DOHH2 (cell line): ENCODE data around the gene NPM1.

Source experiments
- EZH2phosphoT487 ChIP-seq: fragments of 200-600 bp; sonication (generic); IDR thresholded peaks from 2 replicates; pipeline ENCODE4 v1.6.1; 2017; ENCODE audit warnings: borderline replicate concordance, mild to moderate bottlenecking, antibody characterized with exemption, low read length, moderate library complexity, mixed read lengths
- TF ChIP-seq, protein P1 (sequence below): fragments of 200-600 bp; sonication (generic); IDR thresholded peaks from one replicate; pipeline ENCODE4 v1.5.1; 2014; ENCODE audit warnings: antibody characterized with exemption, mild to moderate bottlenecking, low read depth, low read length; ENCODE audit not compliant: poor library complexity, severe bottlenecking

DNA sequence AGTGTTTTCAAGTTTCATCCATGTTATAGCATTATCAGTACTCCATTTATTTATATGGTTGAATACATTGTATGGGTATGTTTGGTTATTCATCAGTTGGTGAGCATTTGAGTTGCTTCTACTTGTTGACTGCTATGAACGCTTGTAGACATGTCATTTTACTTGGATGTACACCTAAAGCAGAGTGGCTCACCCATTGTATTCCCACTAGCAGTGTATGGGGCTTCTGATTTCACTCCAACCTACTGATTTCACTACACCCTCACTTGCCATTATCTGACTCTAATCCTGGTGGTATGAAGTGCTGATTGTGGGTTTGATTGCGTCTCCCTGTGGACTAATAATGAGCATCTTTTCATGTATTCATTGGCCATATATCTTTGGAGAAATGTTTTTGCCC, 9.5 kb downstream of the NPM1 start:
- TF ChIP-seq, protein P1, sequence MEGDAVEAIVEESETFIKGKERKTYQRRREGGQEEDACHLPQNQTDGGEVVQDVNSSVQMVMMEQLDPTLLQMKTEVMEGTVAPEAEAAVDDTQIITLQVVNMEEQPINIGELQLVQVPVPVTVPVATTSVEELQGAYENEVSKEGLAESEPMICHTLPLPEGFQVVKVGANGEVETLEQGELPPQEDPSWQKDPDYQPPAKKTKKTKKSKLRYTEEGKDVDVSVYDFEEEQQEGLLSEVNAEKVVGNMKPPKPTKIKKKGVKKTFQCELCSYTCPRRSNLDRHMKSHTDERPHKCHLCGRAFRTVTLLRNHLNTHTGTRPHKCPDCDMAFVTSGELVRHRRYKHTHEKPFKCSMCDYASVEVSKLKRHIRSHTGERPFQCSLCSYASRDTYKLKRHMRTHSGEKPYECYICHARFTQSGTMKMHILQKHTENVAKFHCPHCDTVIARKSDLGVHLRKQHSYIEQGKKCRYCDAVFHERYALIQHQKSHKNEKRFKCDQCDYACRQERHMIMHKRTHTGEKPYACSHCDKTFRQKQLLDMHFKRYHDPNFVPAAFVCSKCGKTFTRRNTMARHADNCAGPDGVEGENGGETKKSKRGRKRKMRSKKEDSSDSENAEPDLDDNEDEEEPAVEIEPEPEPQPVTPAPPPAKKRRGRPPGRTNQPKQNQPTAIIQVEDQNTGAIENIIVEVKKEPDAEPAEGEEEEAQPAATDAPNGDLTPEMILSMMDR: no peak
- no peak for TF ChIP-seq EZH2phosphoT487
